HG03439 (cell line): ENCODE measurements around the gene PRSS36.
"Not testable (repeated sequence)": the region's sequence is repeated elsewhere in the genome, so short reads cannot be mapped to it uniquely, and the experiment has no call there.

Source experiments
- ATAC-seq: cut with Tn5 transposase; IDR thresholded peaks from one replicate; pipeline ENCODE4 v1.9.1; 2021; ENCODE audit warnings: mild to moderate bottlenecking, moderate library complexity; ENCODE audit not compliant: unreplicated experiment

The PRSS36 gene

GRCh38 chr16:31142109-31143010 is 7.5 kb downstream of the PRSS36 start:
- ATAC-seq: peak; percentile 85

- ATAC-seq: no peak
Measured at GRCh38 chr16:31141489-31142108, 8.3 kb downstream of the PRSS36 start.

GRCh38 chr16:31141071-31141469 is 8.8 kb downstream of the PRSS36 start:
- ATAC-seq: not testable (repeated sequence)

- no peak for ATAC-seq
Measured at GRCh38 chr16:31138621-31139578, 11.0 kb downstream of the PRSS36 start.

GRCh38 chr16:31136822-31137499 is 12.9 kb downstream of the PRSS36 start:
- not testable (repeated sequence) for ATAC-seq

- ATAC-seq: no peak
Measured at GRCh38 chr16:31136287-31136662, 13.6 kb downstream of the PRSS36 start.

GRCh38 chr16:31135535-31136286 is 14.2 kb downstream of the PRSS36 start, which contains the start of gene PRSS8:
Gene PRSS8 (minus strand): TSS chr16:31135727. CDS start chr16:31135498, 229 bp downstream.
- ATAC-seq: no peak

- ATAC-seq: no peak
Measured at GRCh38 chr16:31134625-31135534, 15.0 kb downstream of the PRSS36 start.

GRCh38 chr16:31134091-31134571 is 15.7 kb downstream of the PRSS36 start:
- ATAC-seq: no peak

- no peak for ATAC-seq
Measured at GRCh38 chr16:31133046-31133501, 16.8 kb downstream of the PRSS36 start.

GRCh38 chr16:31132303-31132979 is 17.4 kb downstream of the PRSS36 start:
- no peak for ATAC-seq

GRCh38 chr16:31131841-31132271 is 18.0 kb downstream of the PRSS36 start:
- ATAC-seq: no peak

GRCh38 chr16:31131416-31131815 is 18.4 kb downstream of the PRSS36 start:
- ATAC-seq: no peak

- ATAC-seq: no peak
Measured at GRCh38 chr16:31130899-31131298, 19.0 kb downstream of the PRSS36 start.

- no peak for ATAC-seq
Measured at GRCh38 chr16:31130336-31130891, 19.5 kb downstream of the PRSS36 start.

GRCh38 chr16:31129568-31130335 is 20.1 kb downstream of the PRSS36 start:
- ATAC-seq: no peak
